OCI-LY7 (cell line): ENCODE data around the gene DUSP28. TPM values are rescaled to one million over a fixed set of nuclear protein-coding genes. Genes with fewer than 3 reads are reported as not detected.
A peak's percentile ranks its signal among the peaks of the same experiment; 100 is the strongest.

Experiments
- BruUV-seq: library from RNA; stranded (reverse); fragments of 400-500 nt; replicated peaks from 2 replicates; lab custom pipeline; 2021; lab: Mats Ljungman, UMichigan
- CTCF ChIA-PET: fragments of 300-600 bp; sonication (Branson Sonifier 250); formaldehyde crosslinking; loops from one replicate; lab custom pipeline; 2022; ENCODE audit warnings: antibody characterized with exemption; ENCODE audit not compliant: unreplicated experiment; lab: Charles Lee
- POLR2A ChIA-PET: fragments of 300-600 bp; sonication (Branson Sonifier 250); formaldehyde crosslinking; loops from one replicate; lab custom pipeline; 2022; ENCODE audit warnings: antibody characterized with exemption; lab: Charles Lee
- DNase-seq: peaks from one replicate; pipeline ENCODE4 v3.0.0-alpha.2; 2015; ENCODE audit warnings: low spot score
- H2AFZ ChIP-seq: fragments of 200-600 bp; sonication (generic), shearing (Covaris generic); 2 replicates; pipeline ENCODE4 v1.6.1; 2014; ENCODE audit warnings: mild to moderate bottlenecking, antibody characterized with exemption, low read length, moderate library complexity
- H3K27ac ChIP-seq: fragments of 200-600 bp; sonication (generic); 2 replicates; pipeline ENCODE4 v1.5.1; 2014; ENCODE audit warnings: mixed run types, low read depth, mild to moderate bottlenecking, moderate library complexity, low read length, inconsistent platforms; ENCODE audit not compliant: poor library complexity, severe bottlenecking
- H3K36me3 ChIP-seq: fragments of 200-600 bp; sonication (generic); 2 replicates; pipeline ENCODE4 v1.6.1; 2014; ENCODE audit warnings: mild to moderate bottlenecking, antibody characterized with exemption, low read length, moderate library complexity, mixed read lengths; ENCODE audit not compliant: insufficient read depth
- H3K4me1 ChIP-seq: fragments of 200-600 bp; sonication (generic); 2 replicates; pipeline ENCODE4 v1.5.1; 2014; ENCODE audit warnings: mild to moderate bottlenecking, low read length; ENCODE audit not compliant: insufficient read depth, poor library complexity, severe bottlenecking
- H3K4me2 ChIP-seq: fragments of 200-600 bp; sonication (generic); 2 replicates; pipeline ENCODE4 v1.6.1; 2014; ENCODE audit warnings: mild to moderate bottlenecking, low read length
- H3K4me3 ChIP-seq: fragments of 200-600 bp; sonication (generic); 2 replicates; pipeline ENCODE4 v1.5.1; 2014; ENCODE audit warnings: mild to moderate bottlenecking, low read depth, low read length; ENCODE audit not compliant: poor library complexity, severe bottlenecking
- H3K79me2 ChIP-seq: fragments of 200-600 bp; sonication (generic); 2 replicates; pipeline ENCODE4 v1.6.1; 2016; ENCODE audit warnings: low read depth, mild to moderate bottlenecking, low read length, moderate library complexity, mixed read lengths; ENCODE audit not compliant: insufficient read depth
- H3K9me2 ChIP-seq: fragments of 200-600 bp; sonication (generic); 2 replicates; pipeline ENCODE4 v1.6.1; 2016; ENCODE audit warnings: mild to moderate bottlenecking, low read length, mixed read lengths; ENCODE audit not compliant: insufficient read depth
- H3K9me3 ChIP-seq: fragments of 200-600 bp; sonication (generic); 2 replicates; pipeline ENCODE4 v1.6.1; 2014; ENCODE audit warnings: mild to moderate bottlenecking, mixed run types, low read length, mixed read lengths
- H4K20me1 ChIP-seq: fragments of 200-600 bp; sonication (generic); 2 replicates; pipeline ENCODE4 v1.6.1; 2014; ENCODE audit warnings: mild to moderate bottlenecking, antibody characterized with exemption, low read length, moderate library complexity, mixed read lengths; ENCODE audit not compliant: insufficient read depth
- EZH2phosphoT487 ChIP-seq: fragments of 200-600 bp; sonication (generic); IDR thresholded peaks from 2 replicates; pipeline ENCODE4 v1.6.1; 2018; ENCODE audit warnings: low read depth, borderline replicate concordance, mild to moderate bottlenecking, mixed run types, antibody characterized with exemption, low read length, moderate library complexity, mixed read lengths
- intact Hi-C: fragments of 100-400 bp; cut with micrococcal nuclease; formaldehyde crosslinking; loops from one replicate; pipeline ENCODE4 v1.10.0; 2022; ENCODE audit not compliant: unreplicated experiment
- total RNA-seq, 2 experiments: library from RNA; depleted of rRNA in 1 of 2; stranded (reverse); fragments of >200 nt in 1 of 2; shearing (Covaris generic) in 1 of 2; gene quantifications; 2 replicates each; pipeline ENCODE4 v1.2.3, GENCODE V29; 2014 to 2022
- TF ChIP-seq, protein P1 (sequence below): fragments of 200-600 bp; sonication (generic); conservative IDR thresholded peaks from 2 replicates; pipeline ENCODE4 v1.5.1; 2014; ENCODE audit warnings: mild to moderate bottlenecking, antibody characterized with exemption, low read length, moderate library complexity, mixed read lengths

DUSP28 gene
- total RNA-seq, 2 experiments from 2014 or later: 15.8 to 17.6 TPM

GRCh38 chr2:240582781-240583180 is 22.6 kb downstream of the DUSP28 start:
- Histone ChIP-seq H4K20me1 (peaks cover 11% of the 10 kb centered on the region; the same call in 1 of the 2 replicates), H3K27ac (peak overlapping the region; percentile 98), H3K36me3 (peaks cover 56% of the 10 kb centered on the region), H2AFZ (no peak overlapping the region), H3K4me3 (peak overlapping the region; percentile 96), H3K9me3 (no peaks in the 10 kb centered on the region), H3K9me2 (no peaks in the 10 kb centered on the region), H3K79me2 (peaks cover 57% of the 10 kb centered on the region), H3K4me2 (peak overlapping the region; percentile 82), H3K4me1 (peaks cover 64% of the 10 kb centered on the region)
- ChIA-PET POLR2A (interaction anchor here (4.4 kb wide), 1 partner anchor 16 kb away, joined by 59 read pairs; no protein-coding TSS in a partner anchor), CTCF (no interaction called here)
- TF ChIP-seq EZH2phosphoT487: no peak
- TF ChIP-seq, protein P1, sequence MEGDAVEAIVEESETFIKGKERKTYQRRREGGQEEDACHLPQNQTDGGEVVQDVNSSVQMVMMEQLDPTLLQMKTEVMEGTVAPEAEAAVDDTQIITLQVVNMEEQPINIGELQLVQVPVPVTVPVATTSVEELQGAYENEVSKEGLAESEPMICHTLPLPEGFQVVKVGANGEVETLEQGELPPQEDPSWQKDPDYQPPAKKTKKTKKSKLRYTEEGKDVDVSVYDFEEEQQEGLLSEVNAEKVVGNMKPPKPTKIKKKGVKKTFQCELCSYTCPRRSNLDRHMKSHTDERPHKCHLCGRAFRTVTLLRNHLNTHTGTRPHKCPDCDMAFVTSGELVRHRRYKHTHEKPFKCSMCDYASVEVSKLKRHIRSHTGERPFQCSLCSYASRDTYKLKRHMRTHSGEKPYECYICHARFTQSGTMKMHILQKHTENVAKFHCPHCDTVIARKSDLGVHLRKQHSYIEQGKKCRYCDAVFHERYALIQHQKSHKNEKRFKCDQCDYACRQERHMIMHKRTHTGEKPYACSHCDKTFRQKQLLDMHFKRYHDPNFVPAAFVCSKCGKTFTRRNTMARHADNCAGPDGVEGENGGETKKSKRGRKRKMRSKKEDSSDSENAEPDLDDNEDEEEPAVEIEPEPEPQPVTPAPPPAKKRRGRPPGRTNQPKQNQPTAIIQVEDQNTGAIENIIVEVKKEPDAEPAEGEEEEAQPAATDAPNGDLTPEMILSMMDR: no peak
- intact Hi-C loops: loop anchor here (10.0 kb wide), 1 partner anchor 732 kb away; the partner anchor contains the start of genes HDLBP and SEPTIN2
- no peak for DNase-seq
- no TSS peak for BruUV-seq

DNA sequence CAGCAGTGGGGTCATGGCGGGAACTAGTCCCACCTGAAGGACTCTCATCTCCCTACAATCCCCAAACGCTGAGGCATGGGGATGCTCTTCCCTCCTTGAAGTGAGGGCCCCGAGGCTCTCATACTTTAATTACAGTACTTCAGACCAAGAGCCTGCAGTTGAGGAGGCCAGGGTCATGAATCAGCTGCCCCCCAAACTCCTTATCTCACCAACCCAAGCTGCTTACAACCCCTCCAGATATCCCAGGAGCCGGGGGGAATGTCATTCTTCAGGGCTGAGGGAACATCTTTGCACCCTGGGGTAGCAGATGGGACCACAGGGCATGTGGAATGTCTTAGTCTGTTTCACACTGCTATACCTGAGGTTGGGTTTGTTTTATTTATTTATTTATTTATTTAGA is 23.6 kb downstream of the DUSP28 start:
- Histone ChIP-seq H3K4me2 (peak overlapping the region; percentile 82), H3K4me3 (peak overlapping the region; percentile 96), H3K79me2 (peaks cover 67% of the 10 kb centered on the region), H2AFZ (no peak overlapping the region), H4K20me1 (peaks cover 15% of the 10 kb centered on the region; the same call in 1 of the 2 replicates), H3K36me3 (peaks cover 46% of the 10 kb centered on the region), H3K9me3 (no peaks in the 10 kb centered on the region), H3K4me1 (peaks cover 74% of the 10 kb centered on the region), H3K27ac (peak overlapping the region; percentile 98), H3K9me2 (no peaks in the 10 kb centered on the region)
- no peak for DNase-seq
- POLR2A ChIA-PET: interaction anchor here (4.4 kb wide), 1 partner anchor 17 kb away, joined by 59 read pairs; no protein-coding TSS in a partner anchor
- TF ChIP-seq, protein P1: no peak
- TF ChIP-seq EZH2phosphoT487: no peak
- CTCF ChIA-PET: no interaction called here
- intact Hi-C loops: loop anchor here (1.0 to 10.0 kb wide), 2 partner anchors 23 to 731 kb away; partner anchors contain the start of genes DUSP28, HDLBP and SEPTIN2
- no TSS peak for BruUV-seq
